HCT116 (cell line): Measurements from ENCODE around the gene C4BPB.

ENCODE experiments used
- CEBPB ChIP-seq: IDR thresholded peaks from 2 replicates; pipeline ENCODE4 v1.6.1; 2012; ENCODE audit warnings: low read depth
- CTCF ChIP-seq, 3 experiments: fragments of 200-600 bp in 1 of 3; sonication (generic) in 1 of 3; IDR thresholded peaks in 2 of 3; conservative IDR thresholded peaks in 1 of 3; 2 replicates each; pipeline ENCODE4 v1.5.1; 2012 to 2017; ENCODE audit warnings: low read depth in 2 of 3, low read length in 2 of 3, antibody characterized with exemption in 1 of 3, borderline replicate concordance in 1 of 3, control low read depth in 1 of 3, mild to moderate bottlenecking in 1 of 3, mixed read lengths in 1 of 3, mixed run types in 1 of 3, moderate library complexity in 1 of 3; ENCODE audit not compliant: insufficient read depth in 1 of 3
- EGR1 ChIP-seq: IDR thresholded peaks from 2 replicates; pipeline ENCODE4 v1.6.1; 2012; ENCODE audit warnings: low read depth
- EZH2 ChIP-seq: fragments of 200-600 bp; sonication (generic); IDR thresholded peaks from 2 replicates; pipeline ENCODE4 v1.6.1; 2017; ENCODE audit warnings: antibody characterized with exemption, mixed run types
- EZH2phosphoT487 ChIP-seq: fragments of 200-600 bp; IDR thresholded peaks from 2 replicates; pipeline ENCODE4 v1.6.1; 2018; ENCODE audit warnings: antibody characterized with exemption, borderline replicate concordance
- FOSL1 ChIP-seq: IDR thresholded peaks from 2 replicates; pipeline ENCODE4 v1.6.1; 2012; ENCODE audit warnings: low read depth
- JUND ChIP-seq: IDR thresholded peaks from 2 replicates; pipeline ENCODE4 v1.6.1; 2012
- MAX ChIP-seq: IDR thresholded peaks from 2 replicates; pipeline ENCODE4 v1.6.1; 2012
- POLR2A ChIP-seq: IDR thresholded peaks from 2 replicates; pipeline ENCODE4 v1.7.0; 2011; ENCODE audit warnings: borderline replicate concordance; ENCODE audit not compliant: insufficient read depth, insufficient read length; ENCODE audit errors: extremely low read depth
- POLR2AphosphoS5 ChIP-seq: IDR thresholded peaks from 2 replicates; pipeline ENCODE4 v1.6.1; 2011; ENCODE audit warnings: mild to moderate bottlenecking, low read depth, low read length, moderate library complexity
- RAD21 ChIP-seq: IDR thresholded peaks from 2 replicates; pipeline ENCODE4 v1.6.1; 2012; ENCODE audit warnings: low read depth, mild to moderate bottlenecking
- REST ChIP-seq: IDR thresholded peaks from 2 replicates; pipeline ENCODE4 v1.6.1; 2012; ENCODE audit warnings: low read depth
- SIN3A ChIP-seq: IDR thresholded peaks from 2 replicates; pipeline ENCODE4 v1.6.1; 2012; ENCODE audit warnings: low read depth
- ZBTB33 ChIP-seq: IDR thresholded peaks from 2 replicates; pipeline ENCODE4 v1.6.1; 2011; ENCODE audit warnings: mild to moderate bottlenecking, low read length, moderate library complexity; ENCODE audit not compliant: insufficient replicate concordance; ENCODE audit errors: extremely low read depth

- TF ChIP-seq CTCF (IDR thresholded peaks at IDR 0.05 in 2 of 3, conservative IDR thresholded peaks at IDR 0.05 in 1 of 3; ENCODE audit: borderline replicate concordance in 1 of 3, insufficient read depth in 1 of 3, low read depth in 2 of 3, low read length in 2 of 3), result no peak
- TF ChIP-seq POLR2A, result no peak
- TF ChIP-seq JUND, result no peak
- no peak for TF ChIP-seq POLR2AphosphoS5
- no peak for TF ChIP-seq EZH2phosphoT487
- TF ChIP-seq REST, result no peak
- TF ChIP-seq EZH2, result no peak
- no peak for TF ChIP-seq EGR1
- TF ChIP-seq CEBPB, result no peak
- TF ChIP-seq ZBTB33, result no peak
- no peak for TF ChIP-seq SIN3A
- no peak for TF ChIP-seq MAX
- TF ChIP-seq RAD21, result no peak
- no peak for TF ChIP-seq FOSL1
Measured at GRCh38 chr1:207140536-207140935, 51.9 kb downstream of the C4BPB start.
